HepG2 (cell line): Measurements from ENCODE around the gene COX6B1. TPM values are rescaled to one million over a fixed set of nuclear protein-coding genes. Genes with fewer than 3 reads are reported as not detected.

Experiments used
- ATAC-seq: fragments of 200-7000 bp; cut with Tn5 transposase; 3 replicates; pipeline ENCODE4 v1.9.1; 2020; ENCODE audit warnings: mild to moderate bottlenecking, moderate library complexity
- BruUV-seq: library from RNA; stranded (reverse); fragments of 400-500 nt; replicated peaks from 2 replicates; lab custom pipeline; 2021; lab: Mats Ljungman, UMichigan
- CTCF ChIA-PET: fragments of 300-600 bp; formaldehyde crosslinking; extraction: SDS; loops from one replicate; lab custom pipeline; 2021; ENCODE audit warnings: low total read pairs, inconsistent platforms, low intra/inter-chr PET ratio; lab: Yijun Ruan, JAX
- POLR2A ChIA-PET: fragments of 350-600 bp; sonication (Branson Sonifier 250); formaldehyde crosslinking; loops from one replicate; lab custom pipeline; 2020; ENCODE audit warnings: antibody characterized with exemption, inconsistent platforms; lab: Yijun Ruan, JAX
- DNase-seq: peaks from one replicate; pipeline ENCODE4 v3.0.0-alpha.2; 2015; ENCODE audit warnings: low spot score
- FAIRE-seq: peaks from 3 replicates; lab custom pipeline; 2011; peaks lifted over from hg19 to GRCh38; lab: Jason Lieb, UNC
- H2AFZ ChIP-seq: one replicate; pipeline ENCODE4 v1.6.1; 2011; ENCODE audit warnings: low read length, inconsistent platforms
- H3K27ac ChIP-seq: fragments of 300-600 bp; 3 replicates; pipeline ENCODE4 v1.8.0; 2011; ENCODE audit warnings: mixed run types, mild to moderate bottlenecking, mixed read lengths, low read length, inconsistent platforms; ENCODE audit not compliant: insufficient read depth; ENCODE audit errors: extremely low read length
- H3K27me3 ChIP-seq, 2 experiments: fragments of 200-600 bp in 1 of 2; 2 replicates in 1 of 2; 3 replicates in 1 of 2; pipeline versions ENCODE4 v1.6.0 to v1.8.0; 2011; ENCODE audit warnings: low read length in 2 of 2, mild to moderate bottlenecking in 2 of 2, moderate library complexity in 2 of 2, inconsistent platforms in 1 of 2; ENCODE audit not compliant: insufficient read depth in 2 of 2, control insufficient read depth in 1 of 2
- H3K36me3 ChIP-seq, 2 experiments: fragments of 200-600 bp in 1 of 2; replicated peaks in 1 of 2; 2 replicates in 1 of 2; 3 replicates in 1 of 2; pipeline versions ENCODE4 v1.5.1 to v1.8.0; 2011; ENCODE audit warnings: low read length in 2 of 2, inconsistent platforms in 1 of 2; ENCODE audit not compliant: insufficient read depth in 2 of 2, control insufficient read depth in 1 of 2
- H3K4me1 ChIP-seq: 2 replicates; pipeline ENCODE4 v1.5.1; 2012; ENCODE audit warnings: low read length, inconsistent platforms; ENCODE audit not compliant: insufficient read depth
- H3K4me2 ChIP-seq: 2 replicates; pipeline ENCODE4 v1.6.0; 2011; ENCODE audit warnings: low read depth, low read length, inconsistent platforms
- H3K4me3 ChIP-seq, 3 experiments: fragments of 200-600 bp in 1 of 3; sonication (generic), shearing (Covaris generic) in 1 of 3; replicated peaks in 1 of 3; 2 replicates each; pipeline ENCODE4 v1.5.1; 2011 to 2016; ENCODE audit warnings: low read length in 3 of 3, inconsistent platforms in 2 of 3, low read depth in 2 of 3, mild to moderate bottlenecking in 2 of 3, control low read depth in 1 of 3, mixed read lengths in 1 of 3; ENCODE audit not compliant: insufficient read depth in 1 of 3
- H3K79me2 ChIP-seq: one replicate; pipeline ENCODE4 v1.6.1; 2011; ENCODE audit warnings: low read length, inconsistent platforms; ENCODE audit not compliant: insufficient read depth
- H3K9ac ChIP-seq: 2 replicates; pipeline ENCODE4 v1.6.0; 2011; ENCODE audit warnings: mild to moderate bottlenecking, low read depth, low read length, inconsistent platforms; ENCODE audit not compliant: insufficient read depth
- H3K9me3 ChIP-seq: 2 replicates; pipeline ENCODE4 v1.5.1; 2012; ENCODE audit warnings: mild to moderate bottlenecking, low read length
- H4K20me1 ChIP-seq: 2 replicates; pipeline ENCODE4 v1.6.0; 2011; ENCODE audit warnings: inconsistent platforms, mild to moderate bottlenecking, low read length, moderate library complexity; ENCODE audit not compliant: insufficient read depth
- BATF2 ChIP-seq: sonication (generic); formaldehyde crosslinking; IDR thresholded peaks from 2 replicates; pipeline ENCODE4 v1.8.0; 2022; ENCODE audit warnings: mild to moderate bottlenecking, missing genetic modification reagents, moderate library complexity
- CSRNP2 ChIP-seq: sonication (generic); formaldehyde crosslinking; conservative IDR thresholded peaks from 2 replicates; pipeline ENCODE4 v1.8.0; 2022; ENCODE audit warnings: low read depth, missing genetic modification reagents
- DRAP1 ChIP-seq: IDR thresholded peaks from 2 replicates; pipeline ENCODE4 v1.6.1; 2016; ENCODE audit warnings: missing genetic modification reagents, missing compliant biosample characterization
- EED ChIP-seq: sonication (generic); formaldehyde crosslinking; IDR thresholded peaks from 2 replicates; pipeline ENCODE4 v1.5.0; 2020; ENCODE audit warnings: mild to moderate bottlenecking, missing genetic modification reagents
- FIP1L1 ChIP-seq: fragments of 200-400 bp; formaldehyde crosslinking; IDR thresholded peaks from 2 replicates; pipeline ENCODE4 v1.6.1; 2018; ENCODE audit warnings: low read depth, mild to moderate bottlenecking, low read length, moderate library complexity, borderline replicate concordance; ENCODE audit not compliant: insufficient read depth
- FOXO1 ChIP-seq: sonication (generic); formaldehyde crosslinking; IDR thresholded peaks from 2 replicates; pipeline ENCODE4 v1.4.0; 2020; ENCODE audit warnings: missing genetic modification reagents
- GABPA ChIP-seq, 2 experiments: IDR thresholded peaks; 2 replicates each; pipeline ENCODE4 v1.6.1; 2011 to 2016; ENCODE audit warnings: low read depth in 2 of 2, low read length in 1 of 2, missing biosample characterization in 1 of 2, missing genetic modification characterization in 1 of 2
- MLX ChIP-seq: IDR thresholded peaks from 2 replicates; pipeline ENCODE4 v1.6.1; 2016
- POLR2AphosphoS5 ChIP-seq: IDR thresholded peaks from 2 replicates; pipeline ENCODE4 v1.6.1; 2012; ENCODE audit warnings: low read depth, low read length
- ZBTB21 ChIP-seq: sonication (generic); formaldehyde crosslinking; IDR thresholded peaks from 2 replicates; pipeline ENCODE4 v1.4.0; 2020; ENCODE audit warnings: missing genetic modification reagents
- ZBTB39 ChIP-seq: sonication (generic); formaldehyde crosslinking; IDR thresholded peaks from 2 replicates; pipeline ENCODE4 v1.5.0; 2020; ENCODE audit warnings: missing genetic modification reagents
- ZFP41 ChIP-seq: sonication (generic); formaldehyde crosslinking; IDR thresholded peaks from 2 replicates; pipeline ENCODE4 v1.4.0; 2020; ENCODE audit warnings: mild to moderate bottlenecking, missing genetic modification reagents, borderline replicate concordance
- ZNF260 ChIP-seq: sonication (generic); formaldehyde crosslinking; IDR thresholded peaks from 2 replicates; pipeline ENCODE4 v1.4.0; 2020; ENCODE audit warnings: missing genetic modification reagents, low read depth, mild to moderate bottlenecking, borderline replicate concordance
- ZNF264 ChIP-seq: sonication (generic); formaldehyde crosslinking; IDR thresholded peaks from 2 replicates; pipeline ENCODE4 v1.4.0; 2020; ENCODE audit warnings: missing genetic modification reagents
- ZNF282 ChIP-seq: fragments of 450-650 bp; IDR thresholded peaks from 2 replicates; pipeline ENCODE4 v1.6.1; 2018; ENCODE audit not compliant: partially characterized antibody
- ZNF451 ChIP-seq: sonication (generic); formaldehyde crosslinking; IDR thresholded peaks from 2 replicates; pipeline ENCODE4 v1.5.0; 2020; ENCODE audit warnings: mild to moderate bottlenecking, missing genetic modification reagents
- ZNF460 ChIP-seq: sonication (generic); formaldehyde crosslinking; IDR thresholded peaks from 2 replicates; pipeline ENCODE4 v1.5.1; 2020; ENCODE audit warnings: missing genetic modification reagents, mild to moderate bottlenecking, borderline replicate concordance
- ZNF564 ChIP-seq: sonication (generic); formaldehyde crosslinking; IDR thresholded peaks from 2 replicates; pipeline ENCODE4 v1.8.1; 2023; ENCODE audit warnings: mild to moderate bottlenecking, missing genetic modification reagents
- ZSCAN21 ChIP-seq: sonication (generic); formaldehyde crosslinking; IDR thresholded peaks from 2 replicates; pipeline ENCODE4 v1.8.0; 2022; ENCODE audit warnings: mild to moderate bottlenecking, missing genetic modification reagents, moderate library complexity, borderline replicate concordance
- WGBS: methylation state at CpG from one replicate; pipeline ENCODE4 v1.1.6; 2017; ENCODE audit warnings: low lambda C conversion rate; 5-methylcytosine and 5-hydroxymethylcytosine counted together
- in situ Hi-C: cut with HindIII; loops from 2 replicates; pipeline ENCODE4 v1.10.0; 2017; ENCODE audit warnings: low pct_unique_long_range_greater_than_20kb; ENCODE audit not compliant: extremely low pct_ligation_motif_present
- intact Hi-C: fragments of 100-400 bp; cut with micrococcal nuclease; formaldehyde crosslinking; loops from one replicate; pipeline ENCODE4 v1.10.0; 2022; ENCODE audit not compliant: unreplicated experiment
- polyA plus RNA-seq, 8 experiments: library from polyadenylated mRNA; depleted of rRNA in 3 of 8; stranded (reverse) in 7 of 8; unstranded in 1 of 8; fragments of >200 nt; fragmentation: Illumina TruSeq in 4 of 8; extraction: Trizol in 4 of 8; gene quantifications; 2 replicates each; pipeline versions ENCODE4 v1.2.1 to v1.2.3, GENCODE V29; 2011 to 2016; ENCODE audit warnings: low read depth in 4 of 8, missing spikeins in 1 of 8, mixed read lengths in 1 of 8; ENCODE audit not compliant: insufficient read depth in 1 of 8
- total RNA-seq, 5 experiments: library from RNA; depleted of rRNA; stranded (reverse); fragments of >200 nt; fragmentation: Illumina TruSeq; extraction: Trizol; gene quantifications; 2 replicates each; pipeline ENCODE4 v1.2.3, GENCODE V29; 2016; ENCODE audit warnings: low read depth in 1 of 5

COX6B1 gene
- total and polyA plus RNA-seq, 2 of the 13 experiments (the other 11 are each of a cell fraction or from before 2014, with no cell fraction given): 481 to 487 TPM

- FAIRE-seq: peak; percentile 74
- intact Hi-C loops: loop anchor here (10.0 kb wide), 1 partner anchor 90 kb away; no protein-coding TSS in a partner anchor
- ATAC-seq: peak; percentile 17
- TF ChIP-seq ZBTB21 (CRISPR knock-in tag): no peak
- no peak for TF ChIP-seq CSRNP2 (CRISPR knock-in tag)
- TF ChIP-seq ZNF460 (CRISPR knock-in tag): no peak
- TF ChIP-seq ZNF451 (CRISPR knock-in tag): no peak
- TF ChIP-seq DRAP1 (CRISPR knock-in tag): no peak
- no peak for TF ChIP-seq ZBTB39
- TF ChIP-seq ZNF282: no peak
- no peak for TF ChIP-seq MLX (CRISPR knock-in tag)
- no peak for TF ChIP-seq ZNF564 (CRISPR knock-in tag)
- peak; percentile 54; the same call in 1 of the 2 replicates for TF ChIP-seq POLR2AphosphoS5
- no peak for TF ChIP-seq FOXO1 (CRISPR knock-in tag)
- no peak for TF ChIP-seq ZFP41 (CRISPR knock-in tag)
- TF ChIP-seq GABPA (IDR thresholded peaks at IDR 0.05; ENCODE audit: low read depth, low read length): no peak
- no peak for TF ChIP-seq GABPA (CRISPR knock-in tag; IDR thresholded peaks at IDR 0.05; ENCODE audit: low read depth)
- TF ChIP-seq EED (CRISPR knock-in tag): no peak
- TF ChIP-seq FIP1L1: no peak
- TF ChIP-seq BATF2 (CRISPR knock-in tag): no peak
- no peak for TF ChIP-seq ZSCAN21 (CRISPR knock-in tag)
- TF ChIP-seq ZNF264: no peak
- no peak for TF ChIP-seq ZNF260 (CRISPR knock-in tag)
These were observed 3.0 kb upstream of the COX6B1 start for GRCh38 chr19:35644987-35645679.

More at GRCh38 chr19:35644987-35645679, 3.0 kb upstream of the COX6B1 start:
- Histone ChIP-seq H3K9me3 (no peaks in the 10 kb centered on the region), H3K27ac (peak overlapping the region; percentile 79), H3K79me2 (peaks cover 14% of the 10 kb centered on the region), H3K4me1 (peaks cover 55% of the 10 kb centered on the region), H4K20me1 (no peaks in the 10 kb centered on the region), H3K36me3 (no peaks in the 10 kb centered on the region), H3K4me3 (peak overlapping the region; percentile 65 to 81 (median 66)), H3K27me3 (no peaks in the 10 kb centered on the region; a peak in 1 of 5 replicates), H3K9ac (peak overlapping the region; percentile 75), H2AFZ (peak overlapping the region; percentile 77), H3K4me2 (peak overlapping the region; percentile 97)
- CTCF ChIA-PET: no interaction called here
- no TSS peak for BruUV-seq
- WGBS: 4% methylated on average over 20 of the region's 20 CpGs
- peak; percentile 53 for DNase-seq
- POLR2A ChIA-PET: interaction anchor here (0.8 to 4.8 kb wide), 5 partner anchors 16 to 101 kb away, joined by 3 to 44 read pairs (median 5); partner anchors contain the start of genes HAUS5 and RBM42
- in situ Hi-C loops: loop anchor here (5.0 kb wide), 1 partner anchor 98 kb away; the partner anchor contains the start of gene TMEM147
